ENCODE data around the gene ARFGAP1.
"Not testable (repeated sequence)": the region's sequence is repeated elsewhere in the genome, so short reads cannot be mapped to it uniquely, and the experiment has no call there.

Gene ARFGAP1

GRCh38 chr20:63332488-63333240 lies 60.1 kb downstream of the ARFGAP1 start:
- DNase-seq (ENCODE audit: low read depth in 3 of 3) = no peak

GRCh38 chr20:63333241-63333836 lies 60.7 kb downstream of the ARFGAP1 start:
- DNase-seq (ENCODE audit: low read depth in 3 of 3) = no peak

- DNase-seq (ENCODE audit: low read depth in 3 of 3) = no peak
Observed at GRCh38 chr20:63334356-63334755, 61.7 kb downstream of the ARFGAP1 start.

DNA sequence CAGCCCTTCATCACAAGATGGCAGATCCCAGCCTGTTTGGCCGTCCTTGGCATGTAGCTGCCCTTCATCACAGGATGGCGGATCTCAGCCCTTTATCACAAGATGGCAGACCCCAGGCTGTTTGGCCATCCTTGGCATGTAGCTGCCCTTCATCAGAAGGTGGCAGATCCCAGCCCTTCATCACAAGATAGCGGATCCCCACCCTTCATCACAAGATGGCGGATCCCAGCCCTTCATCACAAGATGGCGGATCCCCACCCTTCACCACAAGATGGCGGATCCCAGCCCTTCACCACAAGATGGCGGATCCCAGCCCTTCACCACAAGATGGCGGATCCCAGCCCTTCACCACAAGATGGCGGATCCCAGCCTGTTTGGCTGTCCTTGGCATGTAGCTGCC lies 62.4 kb downstream of the ARFGAP1 start:
- DNase-seq (ENCODE audit: low read depth in 3 of 3) = not testable (repeated sequence)

DNA sequence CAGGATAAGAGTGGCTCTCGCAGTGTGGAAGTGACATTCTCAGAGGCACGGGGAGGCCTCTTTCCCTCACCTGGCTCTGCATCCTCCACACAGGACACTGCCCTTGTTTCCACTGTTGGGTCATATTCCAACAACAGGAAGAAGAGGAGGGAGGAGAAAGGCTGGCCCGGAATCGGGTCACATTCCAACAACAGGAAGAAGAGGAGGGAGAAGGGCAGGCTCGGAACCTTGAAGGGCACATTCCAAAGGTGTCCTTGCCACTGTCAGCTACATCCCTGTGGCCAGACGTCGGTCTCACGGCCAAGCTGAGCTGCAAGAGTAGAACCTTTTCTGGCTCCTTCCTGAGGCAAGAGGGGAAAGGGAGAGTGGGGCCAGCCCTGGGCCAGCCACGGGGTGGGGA lies 63.1 kb downstream of the ARFGAP1 start:
- no peak for DNase-seq (ENCODE audit: low read depth in 3 of 3)

GRCh38 chr20:63336232-63336752 lies 63.7 kb downstream of the ARFGAP1 start:
- no peak for DNase-seq (ENCODE audit: low read depth in 3 of 3)

DNA sequence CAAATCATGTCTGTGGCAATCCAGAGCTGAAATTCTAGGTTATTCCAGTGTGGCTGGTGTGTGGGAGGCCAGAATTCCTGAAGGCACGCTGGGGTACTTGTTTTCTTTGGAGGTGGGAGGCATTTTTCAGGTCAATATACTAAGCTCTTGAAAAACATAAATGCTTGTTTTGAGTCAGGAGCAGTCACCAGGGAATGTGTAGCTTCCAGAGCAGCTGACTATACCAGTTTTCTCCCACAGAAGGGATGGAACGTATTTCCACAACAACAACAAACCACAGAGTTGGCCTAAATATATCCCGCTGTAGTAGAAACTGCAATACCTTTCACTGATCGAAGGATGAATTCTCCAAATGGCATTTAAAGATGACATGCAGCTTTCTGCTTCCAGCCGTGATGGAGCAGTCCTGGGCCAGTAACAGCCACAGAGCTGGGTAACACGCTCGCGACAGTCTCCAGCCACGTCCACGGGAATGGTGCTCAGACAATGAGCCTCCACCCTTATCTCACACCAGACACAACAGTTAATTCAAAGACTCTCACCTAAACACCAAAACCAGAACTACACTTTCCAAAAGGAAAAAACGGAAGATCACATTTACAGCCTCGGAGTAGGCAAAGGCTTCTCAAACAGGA lies 65.3 kb downstream of the ARFGAP1 start:
- DNase-seq (ENCODE audit: low read depth in 3 of 3) = no peak
